Endothelial cell (in vitro differentiated cells): Measurements from ENCODE around the gene STARD3. TPM values are rescaled to one million over a fixed set of nuclear protein-coding genes. Genes with fewer than 3 reads are reported as not detected.

ENCODE experiments used
- DNase-seq: peaks from one replicate; pipeline ENCODE4 v3.0.0; 2021; ENCODE audit warnings: low spot score
- H3K27ac Mint-ChIP-seq: one replicate; pipeline ENCODE4 v1.8.0; 2021; ENCODE audit warnings: mixed read lengths, inconsistent platforms; ENCODE audit not compliant: unreplicated experiment
- H3K27me3 Mint-ChIP-seq: one replicate; pipeline ENCODE4 v1.8.0; 2021; ENCODE audit warnings: mild to moderate bottlenecking, moderate library complexity, mixed read lengths, inconsistent platforms; ENCODE audit not compliant: unreplicated experiment
- H3K36me3 Mint-ChIP-seq: one replicate; pipeline ENCODE4 v1.8.0; 2021; ENCODE audit warnings: mild to moderate bottlenecking, low read depth, mixed read lengths, inconsistent platforms; ENCODE audit not compliant: unreplicated experiment
- H3K4me1 Mint-ChIP-seq: one replicate; pipeline ENCODE4 v1.8.0; 2021; ENCODE audit warnings: mild to moderate bottlenecking, mixed read lengths, inconsistent platforms; ENCODE audit not compliant: unreplicated experiment
- H3K4me3 Mint-ChIP-seq: one replicate; pipeline ENCODE4 v1.8.0; 2021; ENCODE audit warnings: mild to moderate bottlenecking, mixed read lengths, inconsistent platforms; ENCODE audit not compliant: unreplicated experiment
- H3K9me3 Mint-ChIP-seq: one replicate; pipeline ENCODE4 v1.8.0; 2021; ENCODE audit warnings: mixed read lengths, inconsistent platforms; ENCODE audit not compliant: unreplicated experiment
- CTCF ChIP-seq: fragments of 200-600 bp; sonication (generic); IDR thresholded peaks from one replicate; pipeline ENCODE4 v1.5.0; 2021; ENCODE audit warnings: antibody characterized with exemption; ENCODE audit not compliant: unreplicated experiment
- total RNA-seq: library from RNA; stranded (reverse); fragmentation: NEBNext Ultra II Directional; extraction: Animal tissue kit (Norgen Biotek cat#: 25700); gene quantifications from one replicate; pipeline ENCODE4 v1.2.1, GENCODE V29; 2021; ENCODE audit not compliant: unreplicated experiment

Gene STARD3
- total RNA-seq, 1 donor from 2014 or later, result 77.7 TPM

GRCh38 chr17:39650121-39650579 is 13.2 kb downstream of the STARD3 start:
- Mint-ChIP-seq H3K9me3 (no peaks in the 10 kb centered on the region), H3K4me1 (peaks cover 31% of the 10 kb centered on the region), H3K27me3 (peaks cover 4% of the 10 kb centered on the region), H3K36me3 (peaks cover 4% of the 10 kb centered on the region), H3K4me3 (peak overlapping the region; percentile 29), H3K27ac (no peak overlapping the region)
- DNase-seq, result no peak
- TF ChIP-seq CTCF, result no peak

- H3K9me3 Mint-ChIP-seq, result no peaks in the 10 kb centered on the region
- peak overlapping the region; percentile 73 for H3K4me3 Mint-ChIP-seq
- peaks cover 9% of the 10 kb centered on the region for H3K36me3 Mint-ChIP-seq
- H3K27ac Mint-ChIP-seq, result peak overlapping the region; percentile 82
- DNase-seq, result no peak
- TF ChIP-seq CTCF, result no peak
- H3K4me1 Mint-ChIP-seq, result peaks cover 29% of the 10 kb centered on the region
- peaks cover 7% of the 10 kb centered on the region for H3K27me3 Mint-ChIP-seq
Observed at GRCh38 chr17:39651923-39652586, 15.1 kb downstream of the STARD3 start.

- Mint-ChIP-seq H3K27ac (peak overlapping the region; percentile 82), H3K27me3 (peaks cover 7% of the 10 kb centered on the region), H3K36me3 (peaks cover 9% of the 10 kb centered on the region), H3K9me3 (no peaks in the 10 kb centered on the region), H3K4me3 (peak overlapping the region; percentile 73), H3K4me1 (peaks cover 29% of the 10 kb centered on the region)
- TF ChIP-seq CTCF, result no peak
- DNase-seq, result no peak
Observed at GRCh38 chr17:39652587-39653315, 15.8 kb downstream of the STARD3 start.

GRCh38 chr17:39653316-39653661 is 16.3 kb downstream of the STARD3 start:
- no peak for TF ChIP-seq CTCF
- Mint-ChIP-seq H3K27ac (no peak overlapping the region), H3K36me3 (peaks cover 9% of the 10 kb centered on the region), H3K27me3 (peaks cover 7% of the 10 kb centered on the region), H3K4me1 (peaks cover 29% of the 10 kb centered on the region), H3K4me3 (no peak overlapping the region), H3K9me3 (no peaks in the 10 kb centered on the region)
- no peak for DNase-seq
